Colonic mucosa (tissue), 4 donors: ENCODE measurements around the gene LRRK1. TPM values are rescaled to one million over a fixed set of nuclear protein-coding genes. Genes with fewer than 3 reads are reported as not detected.

Experiments
- DNase-seq: peaks from one replicate; pipeline ENCODE4 v3.0.0-alpha.2; 2020
- H3K27ac ChIP-seq: fragments of 200-600 bp; one replicate; pipeline ENCODE4 v1.8.0; 2021
- H3K27me3 ChIP-seq: fragments of 200-600 bp; one replicate; pipeline ENCODE4 v1.8.0; 2021
- H3K36me3 ChIP-seq: fragments of 200-600 bp; one replicate; pipeline ENCODE4 v1.8.0; 2021
- H3K4me1 ChIP-seq: fragments of 200-600 bp; one replicate; pipeline ENCODE4 v1.8.0; 2021; ENCODE audit warnings: mild to moderate bottlenecking
- H3K4me3 ChIP-seq: fragments of 200-600 bp; one replicate; pipeline ENCODE4 v1.8.0; 2021
- H3K9ac ChIP-seq, 2 donors: one replicate each; pipeline ENCODE4 v1.7.0; 2013; ENCODE audit warnings: control low read depth in 2 of 2, low read depth in 2 of 2, low read length in 2 of 2
- H3K9me3 ChIP-seq: fragments of 200-600 bp; one replicate; pipeline ENCODE4 v1.8.0; 2021
- CTCF ChIP-seq: fragments of 200-600 bp; IDR thresholded peaks from one replicate; pipeline ENCODE4 v1.8.0; 2022; ENCODE audit warnings: antibody characterized with exemption, mild to moderate bottlenecking
- intact Hi-C: fragments of 100-400 bp; cut with DNase I; formaldehyde crosslinking; loops from one replicate; pipeline ENCODE4 v1.14.1; 2022
- total RNA-seq, 2 donors: library from RNA; stranded (reverse); fragmentation: NEBNext Ultra II Directional in 1 of 2; extraction: Animal tissue kit (Norgen Biotek cat#: 25700) in 1 of 2; gene quantifications; one replicate each; pipeline ENCODE4 v1.2.1, GENCODE V29; 2021
- donor health status: healthy.
- donor health status: DM: no; HTN: no; CAD: no.
- donor health status: DM: no; HTN: no; CAD: no.

The LRRK1 gene
- total RNA-seq, 2 donors from 2014 or later: 29.6 to 36.0 TPM

- no peaks in the 10 kb centered on the region for H3K36me3 ChIP-seq
- no peak overlapping the region for H3K27ac ChIP-seq
- no peaks in the 10 kb centered on the region for H3K9me3 ChIP-seq
- H3K4me1 ChIP-seq: no peaks in the 10 kb centered on the region
- H3K4me3 ChIP-seq: no peak overlapping the region
- H3K9ac ChIP-seq: no peak overlapping the region
- no peak for TF ChIP-seq CTCF
- no peaks in the 10 kb centered on the region for H3K27me3 ChIP-seq
- no peak for DNase-seq
- intact Hi-C loops: no loop called here
Measured at GRCh38 chr15:100932676-100933348, 13.7 kb downstream of the LRRK1 start.

- H3K36me3 ChIP-seq: no peaks in the 10 kb centered on the region
- no peaks in the 10 kb centered on the region for H3K27me3 ChIP-seq
- no peak overlapping the region for H3K4me3 ChIP-seq
- DNase-seq: no peak
- H3K27ac ChIP-seq: no peak overlapping the region
- TF ChIP-seq CTCF: no peak
- no peaks in the 10 kb centered on the region for H3K9me3 ChIP-seq
- intact Hi-C loops: no loop called here
- no peak overlapping the region for H3K9ac ChIP-seq
- no peaks in the 10 kb centered on the region for H3K4me1 ChIP-seq
Measured at GRCh38 chr15:100934166-100934565, 15.0 kb downstream of the LRRK1 start.

- Histone ChIP-seq H3K9ac (no peak overlapping the region), H3K27ac (no peak overlapping the region), H3K4me3 (no peak overlapping the region), H3K36me3 (no peaks in the 10 kb centered on the region), H3K4me1 (no peaks in the 10 kb centered on the region), H3K27me3 (no peaks in the 10 kb centered on the region), H3K9me3 (no peaks in the 10 kb centered on the region)
- no peak for TF ChIP-seq CTCF
- intact Hi-C loops: no loop called here
- DNase-seq: no peak
Measured at GRCh38 chr15:100934726-100935125, 15.6 kb downstream of the LRRK1 start.

GRCh38 chr15:100937171-100937570 lies 18.0 kb downstream of the LRRK1 start:
- H3K4me3 ChIP-seq: no peak overlapping the region
- intact Hi-C loops: no loop called here
- DNase-seq: no peak
- H3K27me3 ChIP-seq: no peaks in the 10 kb centered on the region
- H3K9me3 ChIP-seq: no peaks in the 10 kb centered on the region
- no peak for TF ChIP-seq CTCF
- no peak overlapping the region for H3K9ac ChIP-seq
- no peak overlapping the region for H3K27ac ChIP-seq
- no peaks in the 10 kb centered on the region for H3K36me3 ChIP-seq
- no peaks in the 10 kb centered on the region for H3K4me1 ChIP-seq

- no peak for TF ChIP-seq CTCF
- no peak for DNase-seq
- Histone ChIP-seq H3K9ac (no peak overlapping the region), H3K4me1 (no peaks in the 10 kb centered on the region), H3K9me3 (no peaks in the 10 kb centered on the region), H3K27ac (no peak overlapping the region), H3K36me3 (no peaks in the 10 kb centered on the region), H3K4me3 (no peak overlapping the region), H3K27me3 (no peaks in the 10 kb centered on the region)
- intact Hi-C loops: no loop called here
Measured at GRCh38 chr15:100939791-100940190, 20.6 kb downstream of the LRRK1 start.
